IMR-90 (cell line): ENCODE data around the gene DPCD. TPM values are rescaled to one million over a fixed set of nuclear protein-coding genes. Genes with fewer than 3 reads are reported as not detected.

Experiments
- ATAC-seq: fragments of 200-7000 bp; cut with Tn5 transposase; 2 replicates; pipeline ENCODE4 v1.9.1; 2020; ENCODE audit warnings: low read depth, mild to moderate bottlenecking, moderate library complexity
- BruUV-seq: library from RNA; stranded (reverse); fragments of 400-500 nt; replicated peaks from 2 replicates; lab custom pipeline; 2021; lab: Mats Ljungman, UMichigan
- CTCF ChIA-PET: fragments of 300-600 bp; formaldehyde crosslinking; extraction: SDS; loops from one replicate; lab custom pipeline; 2021; ENCODE audit warnings: antibody characterized with exemption; lab: Yijun Ruan, JAX
- POLR2A ChIA-PET: fragments of 300-600 bp; sonication (Branson Sonifier 250); formaldehyde crosslinking; loops from one replicate; lab custom pipeline; 2022; ENCODE audit warnings: antibody characterized with exemption; ENCODE audit not compliant: unreplicated experiment; lab: Charles Lee
- DNase-seq: peaks from one replicate; pipeline ENCODE4 v3.0.0; 2013
- H2AFZ ChIP-seq: replicated peaks from 2 replicates; pipeline ENCODE3; 2013; ENCODE audit warnings: low read length, mild to moderate bottlenecking; ENCODE audit not compliant: poor library complexity
- H2AK5ac ChIP-seq: 2 replicates; pipeline ENCODE4 v1.6.1; 2013; ENCODE audit warnings: low read depth, low read length, inconsistent platforms
- H2AK9ac ChIP-seq: replicated peaks from 2 replicates; pipeline ENCODE3; 2013; ENCODE audit warnings: mild to moderate bottlenecking, low read depth, low read length, moderate library complexity; ENCODE audit not compliant: poor library complexity
- H2BK120ac ChIP-seq: 2 replicates; pipeline ENCODE4 v1.6.1; 2013; ENCODE audit warnings: low read depth, low read length, inconsistent platforms
- H2BK15ac ChIP-seq: 3 replicates; pipeline ENCODE4 v1.6.1; 2013; ENCODE audit warnings: low read depth, low read length, inconsistent platforms
- H2BK20ac ChIP-seq: 2 replicates; pipeline ENCODE4 v1.6.1; 2013; ENCODE audit warnings: low read depth, mild to moderate bottlenecking, inconsistent platforms, low read length, moderate library complexity
- H2BK5ac ChIP-seq: 2 replicates; pipeline ENCODE4 v1.6.1; 2013; ENCODE audit warnings: mild to moderate bottlenecking, low read depth, low read length, inconsistent platforms; ENCODE audit not compliant: poor library complexity, severe bottlenecking
- H3K14ac ChIP-seq: replicated peaks from 2 replicates; pipeline ENCODE4 v1.6.1; 2013; ENCODE audit warnings: low read depth, low read length, inconsistent platforms
- H3K18ac ChIP-seq: 2 replicates; pipeline ENCODE4 v1.6.1; 2013; ENCODE audit warnings: low read depth, low read length, control low read depth
- H3K23ac ChIP-seq: 2 replicates; pipeline ENCODE4 v1.6.1; 2013; ENCODE audit warnings: low read depth, low read length, inconsistent platforms
- H3K27ac ChIP-seq: 2 replicates; pipeline ENCODE4 v1.5.1; 2013; ENCODE audit warnings: mild to moderate bottlenecking, control low read depth, low read length; ENCODE audit not compliant: insufficient read depth
- H3K27me3 ChIP-seq: 2 replicates; pipeline ENCODE4 v1.6.1; 2013; ENCODE audit warnings: low read length; ENCODE audit not compliant: control insufficient read depth, insufficient read depth
- H3K36me3 ChIP-seq: 2 replicates; pipeline ENCODE4 v1.6.1; 2013; ENCODE audit warnings: low read length, mixed read lengths; ENCODE audit not compliant: control insufficient read depth, insufficient read depth
- H3K4ac ChIP-seq: 2 replicates; pipeline ENCODE4 v1.6.1; 2013; ENCODE audit warnings: low read depth, low read length, inconsistent platforms
- H3K4me1 ChIP-seq: 2 replicates; pipeline ENCODE4 v1.6.1; 2013; ENCODE audit warnings: low read length, mixed read lengths; ENCODE audit not compliant: control insufficient read depth, insufficient read depth
- H3K4me2 ChIP-seq: 2 replicates; pipeline ENCODE4 v1.6.1; 2013; ENCODE audit warnings: low read depth, mild to moderate bottlenecking, control low read depth, low read length, moderate library complexity
- H3K4me3 ChIP-seq: 2 replicates; pipeline ENCODE4 v1.5.1; 2013; ENCODE audit warnings: low read depth, mild to moderate bottlenecking, control low read depth, low read length, moderate library complexity; ENCODE audit not compliant: insufficient read depth
- H3K56ac ChIP-seq: 2 replicates; pipeline ENCODE4 v1.6.1; 2013; ENCODE audit warnings: low read length, inconsistent platforms; ENCODE audit not compliant: insufficient read depth; ENCODE audit errors: extremely low read depth
- H3K79me1 ChIP-seq, 2 experiments: 2 replicates each; pipeline ENCODE4 v1.6.1; 2013; ENCODE audit warnings: low read length in 2 of 2, inconsistent platforms in 1 of 2, low read depth in 1 of 2
- H3K9ac ChIP-seq: 2 replicates; pipeline ENCODE4 v1.6.1; 2013; ENCODE audit warnings: low read depth, low read length, control low read depth
- H3K9me1 ChIP-seq: 2 replicates; pipeline ENCODE4 v1.6.1; 2013; ENCODE audit warnings: low read length, inconsistent platforms; ENCODE audit not compliant: insufficient read depth
- H3K9me3 ChIP-seq: 2 replicates; pipeline ENCODE4 v1.6.1; 2013; ENCODE audit warnings: low read length; ENCODE audit not compliant: control insufficient read depth, insufficient read depth
- H4K20me1 ChIP-seq: 2 replicates; pipeline ENCODE4 v1.6.1; 2013; ENCODE audit warnings: low read length, inconsistent platforms; ENCODE audit not compliant: insufficient read depth
- H4K5ac ChIP-seq: 2 replicates; pipeline ENCODE4 v1.6.1; 2013; ENCODE audit warnings: mild to moderate bottlenecking, low read depth, low read length, control low read depth
- H4K8ac ChIP-seq, 2 experiments: 2 replicates each; pipeline ENCODE4 v1.6.1; 2013; ENCODE audit warnings: low read depth in 2 of 2, low read length in 2 of 2, control low read depth in 1 of 2, inconsistent platforms in 1 of 2
- H4K91ac ChIP-seq: 2 replicates; pipeline ENCODE4 v1.6.1; 2013; ENCODE audit warnings: low read depth, low read length, inconsistent platforms; ENCODE audit not compliant: insufficient read depth
- CEBPB ChIP-seq: IDR thresholded peaks from 2 replicates; pipeline ENCODE4 v1.6.1; 2012; ENCODE audit warnings: low read depth, low read length, improper control_type of control experiment
- CTCF ChIP-seq: conservative IDR thresholded peaks from 2 replicates; pipeline ENCODE4 v1.5.1; 2012; ENCODE audit warnings: mild to moderate bottlenecking, low read depth, low read length, improper control_type of control experiment
- ELK1 ChIP-seq: fragments of 150-350 bp; IDR thresholded peaks from 2 replicates; pipeline ENCODE4 v1.6.1; 2016; ENCODE audit warnings: low read depth, mild to moderate bottlenecking, low read length, moderate library complexity, borderline replicate concordance
- FOS ChIP-seq: fragments of 150-350 bp; IDR thresholded peaks from 2 replicates; pipeline ENCODE4 v1.6.1; 2016; ENCODE audit warnings: low read depth, low read length
- MAFK ChIP-seq: IDR thresholded peaks from 2 replicates; pipeline ENCODE4 v1.6.1; 2012; ENCODE audit warnings: low read depth, low read length, improper control_type of control experiment
- MAZ ChIP-seq: IDR thresholded peaks from 2 replicates; pipeline ENCODE4 v1.6.1; 2012; ENCODE audit warnings: low read depth, mild to moderate bottlenecking, low read length, improper control_type of control experiment, moderate library complexity, borderline replicate concordance
- MXI1 ChIP-seq: IDR thresholded peaks from 2 replicates; pipeline ENCODE4 v1.6.1; 2012; ENCODE audit warnings: low read depth, mild to moderate bottlenecking, low read length, moderate library complexity, borderline replicate concordance
- NFE2L2 ChIP-seq: fragments of 150-350 bp; IDR thresholded peaks from 2 replicates; pipeline ENCODE4 v1.6.1; 2016; ENCODE audit warnings: low read depth, mild to moderate bottlenecking, low read length
- POLR2A ChIP-seq: IDR thresholded peaks from 2 replicates; pipeline ENCODE4 v1.6.1; 2012; ENCODE audit warnings: mild to moderate bottlenecking, low read depth, low read length
- RFX5 ChIP-seq: IDR thresholded peaks from 2 replicates; pipeline ENCODE4 v1.8.0; 2012; ENCODE audit warnings: low read depth, mild to moderate bottlenecking, low read length, moderate library complexity
- SMC3 ChIP-seq: fragments of 150-350 bp; IDR thresholded peaks from 2 replicates; pipeline ENCODE4 v1.6.1; 2016; ENCODE audit warnings: low read depth, mild to moderate bottlenecking, antibody characterized with exemption, low read length, moderate library complexity
- USF2 ChIP-seq: fragments of 150-350 bp; IDR thresholded peaks from 2 replicates; pipeline ENCODE4 v1.6.1; 2017; ENCODE audit warnings: mild to moderate bottlenecking, antibody characterized with exemption, low read length, low read depth
- WGBS, 2 experiments: methylation state at CpG; one replicate each; pipeline versions ENCODE4 v1.1.5 to v1.1.7; 2013; ENCODE audit warnings: missing lambda C conversion rate in 2 of 2; ENCODE audit not compliant: insufficient read length in 1 of 2; ENCODE audit errors: extremely low coverage in 2 of 2; 5-methylcytosine and 5-hydroxymethylcytosine counted together
- dilution Hi-C: fragments of 300-500 bp; cut with HindIII; formaldehyde crosslinking; loops from one replicate; pipeline ENCODE4 v1.14.3; 2018; ENCODE audit warnings: low sequenced_read_pairs; ENCODE audit not compliant: unreplicated experiment
- in situ Hi-C: fragments of 300-500 bp; cut with MboI; formaldehyde crosslinking; loops from 3 replicates; pipeline ENCODE4 v1.14.3; 2019; ENCODE audit warnings: low sequenced_read_pairs, inconsistent platforms, mixed read lengths
- intact Hi-C: fragments of 100-400 bp; cut with micrococcal nuclease; formaldehyde crosslinking; loops from 2 replicates; pipeline ENCODE4 v1.10.0; 2022
- polyA plus RNA-seq, 3 experiments: library from polyadenylated mRNA; depleted of rRNA; stranded (reverse); fragments of >200 nt; gene quantifications; 2 replicates each; pipeline ENCODE4 v1.2.3, GENCODE V29; 2012; ENCODE audit warnings: low replicate concordance in 1 of 3
- total RNA-seq: library from RNA; depleted of rRNA; stranded (reverse); fragments of >200 nt; gene quantifications from 2 replicates; pipeline ENCODE4 v1.2.3, GENCODE V29; 2012

The DPCD gene
- total and polyA plus RNA-seq, 2 of the 4 experiments (the other 2 are of a cell fraction): 59.1 to 73.7 TPM

GRCh38 chr10:101650863-101651262 is 62.7 kb downstream of the DPCD start:
- Histone ChIP-seq H3K18ac (no peak overlapping the region), H3K4me2 (no peak overlapping the region), H2BK15ac (no peak overlapping the region), H3K4ac (no peak overlapping the region), H2AFZ (no peak overlapping the region), H4K8ac (no peak overlapping the region), H3K27me3 (no peaks in the 10 kb centered on the region), H2BK120ac (no peak overlapping the region), H3K79me1 (no peaks in the 10 kb centered on the region), H3K56ac (no peak overlapping the region), H3K4me1 (no peaks in the 10 kb centered on the region), H4K91ac (no peak overlapping the region), H2BK5ac (no peak overlapping the region), H3K9ac (no peak overlapping the region), H3K36me3 (peaks cover 16% of the 10 kb centered on the region), H4K5ac (no peak overlapping the region), H3K23ac (no peak overlapping the region), H4K20me1 (no peaks in the 10 kb centered on the region; the same call in 1 of the 2 replicates), H2AK5ac (no peak overlapping the region), H2BK20ac (no peak overlapping the region), H3K14ac (no peak overlapping the region), H3K9me3 (no peaks in the 10 kb centered on the region), H3K4me3 (no peak overlapping the region), H2AK9ac (no peak overlapping the region), H3K27ac (no peak overlapping the region), H3K9me1 (peaks cover 8% of the 10 kb centered on the region; the same call in 1 of the 2 replicates)
- BruUV-seq: no TSS peak
- dilution Hi-C loops: no loop called here
- CTCF ChIA-PET: no interaction called here
- intact Hi-C loops: no loop called here
- 88% methylated on average over 9 of the region's 15 CpGs; no CpG with 5 or more reads in 1 of the 2 experiments for WGBS, 2 experiments
- no peak for ATAC-seq
- no peak for DNase-seq
- in situ Hi-C loops: no loop called here
- TF ChIP-seq POLR2A (no peak), USF2 (no peak), FOS (no peak), MAFK (no peak), ELK1 (no peak), NFE2L2 (no peak), SMC3 (no peak), CTCF (no peak), RFX5 (no peak), CEBPB (no peak), MAZ (no peak), MXI1 (no peak)
- POLR2A ChIA-PET: no interaction called here
